HG02623 (cell line): ENCODE results near the gene OIT3.

Source experiments
- ATAC-seq: cut with Tn5 transposase; IDR thresholded peaks from one replicate; pipeline ENCODE4 v1.9.1; 2021; ENCODE audit warnings: moderate library complexity; ENCODE audit not compliant: unreplicated experiment

The OIT3 gene

GRCh38 chr10:72951760-72952159, 58.2 kb downstream of the OIT3 start:
- no peak for ATAC-seq

GRCh38 chr10:72952189-72952588, 58.6 kb downstream of the OIT3 start:
- no peak for ATAC-seq

GRCh38 chr10:72952642-72953158, 59.2 kb downstream of the OIT3 start:
- ATAC-seq = no peak

GRCh38 chr10:72953687-72954086, 60.1 kb downstream of the OIT3 start:
- no peak for ATAC-seq

GRCh38 chr10:72954230-72954595, 60.7 kb downstream of the OIT3 start:
- no peak for ATAC-seq

- no peak for ATAC-seq
Measured at GRCh38 chr10:72954596-72955554, 61.3 kb downstream of the OIT3 start, which contains the start of gene PLA2G12B. PLA2G12B (minus strand) TSS chr10:72954806; CDS start chr10:72954685, 121 bp downstream.

GRCh38 chr10:72956001-72956400, 62.5 kb downstream of the OIT3 start:
- no peak for ATAC-seq

GRCh38 chr10:72976886-72977285, 83.3 kb downstream of the OIT3 start:
- ATAC-seq = no peak

- no peak for ATAC-seq
Measured at GRCh38 chr10:72979709-72980108, 86.2 kb downstream of the OIT3 start.

GRCh38 chr10:72980348-72980747, 86.8 kb downstream of the OIT3 start:
- no peak for ATAC-seq

- no peak for ATAC-seq
Measured at GRCh38 chr10:72981028-72981881, 87.7 kb downstream of the OIT3 start.

- no peak for ATAC-seq
Measured at GRCh38 chr10:72981882-72982529, 88.5 kb downstream of the OIT3 start.
